NCI-H748 treated with DMSO at 0.1 percent for 48 hours (cell line): ENCODE results near the gene PTGES3.
"Not testable (repeated sequence)": the region's sequence is repeated elsewhere in the genome, so short reads cannot be mapped to it uniquely, and the experiment has no call there.

Experiments
- DNase-seq: peaks from one replicate; lab custom pipeline; 2025; lab: John Stamatoyannopoulos, UW

Gene PTGES3

GRCh38 chr12:56657416-56658379 lies 30.4 kb downstream of the PTGES3 start:
- no peak for DNase-seq

GRCh38 chr12:56653781-56654180 lies 34.3 kb downstream of the PTGES3 start:
- DNase-seq, result not testable (repeated sequence)

GRCh38 chr12:56648023-56648422 lies 40.1 kb downstream of the PTGES3 start:
- DNase-seq, result not testable (repeated sequence)

- DNase-seq, result peak; percentile 99
Measured at GRCh38 chr12:56645717-56646446, 42.2 kb downstream of the PTGES3 start, which contains the start of gene ATP5F1B. TSS of gene ATP5F1B (minus strand) at chr12:56645984. CDS start at chr12:56645963, 21 bp downstream.

GRCh38 chr12:56645201-56645716 lies 42.8 kb downstream of the PTGES3 start:
- DNase-seq, result no peak

GRCh38 chr12:56644654-56645053 lies 43.4 kb downstream of the PTGES3 start:
- DNase-seq, result no peak

- no peak for DNase-seq
Measured at GRCh38 chr12:56641219-56641618, 46.9 kb downstream of the PTGES3 start.

GRCh38 chr12:56637621-56638020 lies 50.5 kb downstream of the PTGES3 start:
- DNase-seq, result no peak

GRCh38 chr12:56636675-56637540 lies 51.2 kb downstream of the PTGES3 start:
- DNase-seq, result peak; percentile 98

GRCh38 chr12:56635806-56636674 lies 52.0 kb downstream of the PTGES3 start:
- DNase-seq, result peak; percentile 62

GRCh38 chr12:56634837-56635791 lies 53.0 kb downstream of the PTGES3 start:
- DNase-seq, result peak; percentile 62

GRCh38 chr12:56634242-56634836 lies 53.7 kb downstream of the PTGES3 start:
- peak; percentile 62 for DNase-seq

GRCh38 chr12:56633468-56634241 lies 54.4 kb downstream of the PTGES3 start:
- DNase-seq, result no peak

GRCh38 chr12:56632701-56633467 lies 55.2 kb downstream of the PTGES3 start:
- DNase-seq, result no peak

- peak; percentile 65 for DNase-seq
Measured at GRCh38 chr12:56631790-56632700, 56.0 kb downstream of the PTGES3 start.

GRCh38 chr12:56630180-56630632 lies 57.9 kb downstream of the PTGES3 start, which contains the start of gene BAZ2A:
TSS of gene BAZ2A (minus strand) at chr12:56630326. CDS start at chr12:56617530, 12,796 bp downstream.
- DNase-seq, result peak; percentile 85
